ENCODE results near the gene GPR180.

- TF ChIP-seq SMC3 (IDR thresholded peaks at IDR 0.05) (no peak), POLR2A (IDR thresholded peaks at IDR 0.05; ENCODE audit: low read length) (no peak), CTCF (IDR thresholded peaks at IDR 0.05) (no peak), KDM1A (IDR thresholded peaks at IDR 0.05; ENCODE audit: low read depth) (no peak), POLR2AphosphoS2 (conservative IDR thresholded peaks at IDR 0.05; ENCODE audit: low read length) (no peak), ELK1 (IDR thresholded peaks at IDR 0.05; ENCODE audit: low read depth, low read length) (no peak), JUN (IDR thresholded peaks at IDR 0.05) (no peak), NPAS2 (CRISPR knock-in tag; IDR thresholded peaks at IDR 0.05; ENCODE audit: borderline replicate concordance) (no peak)
These were observed 32.0 kb upstream of the GPR180 start for GRCh38 chr13:94569615-94570014.
